IMR-90 (cell line): Measurements from ENCODE around the gene GATA1. TPM values are rescaled to one million over a fixed set of nuclear protein-coding genes. Genes with fewer than 3 reads are reported as not detected.

ENCODE experiments used
- ATAC-seq: fragments of 200-7000 bp; cut with Tn5 transposase; 2 replicates; pipeline ENCODE4 v1.9.1; 2020; ENCODE audit warnings: low read depth, mild to moderate bottlenecking, moderate library complexity
- BruUV-seq: library from RNA; stranded (reverse); fragments of 400-500 nt; replicated peaks from 2 replicates; lab custom pipeline; 2021; lab: Mats Ljungman, UMichigan
- CTCF ChIA-PET: fragments of 300-600 bp; formaldehyde crosslinking; extraction: SDS; loops from one replicate; lab custom pipeline; 2021; ENCODE audit warnings: antibody characterized with exemption; lab: Yijun Ruan, JAX
- POLR2A ChIA-PET: fragments of 300-600 bp; sonication (Branson Sonifier 250); formaldehyde crosslinking; loops from one replicate; lab custom pipeline; 2022; ENCODE audit warnings: antibody characterized with exemption; ENCODE audit not compliant: unreplicated experiment; lab: Charles Lee
- DNase-seq: peaks from one replicate; pipeline ENCODE4 v3.0.0; 2013
- H2AFZ ChIP-seq: replicated peaks from 2 replicates; pipeline ENCODE3; 2013; ENCODE audit warnings: low read length, mild to moderate bottlenecking; ENCODE audit not compliant: poor library complexity
- H2AK5ac ChIP-seq: 2 replicates; pipeline ENCODE4 v1.6.1; 2013; ENCODE audit warnings: low read depth, low read length, inconsistent platforms
- H2AK9ac ChIP-seq: replicated peaks from 2 replicates; pipeline ENCODE3; 2013; ENCODE audit warnings: mild to moderate bottlenecking, low read depth, low read length, moderate library complexity; ENCODE audit not compliant: poor library complexity
- H2BK120ac ChIP-seq: 2 replicates; pipeline ENCODE4 v1.6.1; 2013; ENCODE audit warnings: low read depth, low read length, inconsistent platforms
- H2BK15ac ChIP-seq: 3 replicates; pipeline ENCODE4 v1.6.1; 2013; ENCODE audit warnings: low read depth, low read length, inconsistent platforms
- H2BK20ac ChIP-seq: 2 replicates; pipeline ENCODE4 v1.6.1; 2013; ENCODE audit warnings: low read depth, mild to moderate bottlenecking, inconsistent platforms, low read length, moderate library complexity
- H2BK5ac ChIP-seq: 2 replicates; pipeline ENCODE4 v1.6.1; 2013; ENCODE audit warnings: mild to moderate bottlenecking, low read depth, low read length, inconsistent platforms; ENCODE audit not compliant: poor library complexity, severe bottlenecking
- H3K14ac ChIP-seq: replicated peaks from 2 replicates; pipeline ENCODE4 v1.6.1; 2013; ENCODE audit warnings: low read depth, low read length, inconsistent platforms
- H3K18ac ChIP-seq: 2 replicates; pipeline ENCODE4 v1.6.1; 2013; ENCODE audit warnings: low read depth, low read length, control low read depth
- H3K23ac ChIP-seq: 2 replicates; pipeline ENCODE4 v1.6.1; 2013; ENCODE audit warnings: low read depth, low read length, inconsistent platforms
- H3K27ac ChIP-seq: 2 replicates; pipeline ENCODE4 v1.5.1; 2013; ENCODE audit warnings: mild to moderate bottlenecking, control low read depth, low read length; ENCODE audit not compliant: insufficient read depth
- H3K27me3 ChIP-seq: 2 replicates; pipeline ENCODE4 v1.6.1; 2013; ENCODE audit warnings: low read length; ENCODE audit not compliant: control insufficient read depth, insufficient read depth
- H3K36me3 ChIP-seq: 2 replicates; pipeline ENCODE4 v1.6.1; 2013; ENCODE audit warnings: low read length, mixed read lengths; ENCODE audit not compliant: control insufficient read depth, insufficient read depth
- H3K4ac ChIP-seq: 2 replicates; pipeline ENCODE4 v1.6.1; 2013; ENCODE audit warnings: low read depth, low read length, inconsistent platforms
- H3K4me1 ChIP-seq: 2 replicates; pipeline ENCODE4 v1.6.1; 2013; ENCODE audit warnings: low read length, mixed read lengths; ENCODE audit not compliant: control insufficient read depth, insufficient read depth
- H3K4me2 ChIP-seq: 2 replicates; pipeline ENCODE4 v1.6.1; 2013; ENCODE audit warnings: low read depth, mild to moderate bottlenecking, control low read depth, low read length, moderate library complexity
- H3K4me3 ChIP-seq: 2 replicates; pipeline ENCODE4 v1.5.1; 2013; ENCODE audit warnings: low read depth, mild to moderate bottlenecking, control low read depth, low read length, moderate library complexity; ENCODE audit not compliant: insufficient read depth
- H3K56ac ChIP-seq: 2 replicates; pipeline ENCODE4 v1.6.1; 2013; ENCODE audit warnings: low read length, inconsistent platforms; ENCODE audit not compliant: insufficient read depth; ENCODE audit errors: extremely low read depth
- H3K79me1 ChIP-seq, 2 experiments: 2 replicates each; pipeline ENCODE4 v1.6.1; 2013; ENCODE audit warnings: low read length in 2 of 2, inconsistent platforms in 1 of 2, low read depth in 1 of 2
- H3K9ac ChIP-seq: 2 replicates; pipeline ENCODE4 v1.6.1; 2013; ENCODE audit warnings: low read depth, low read length, control low read depth
- H3K9me1 ChIP-seq: 2 replicates; pipeline ENCODE4 v1.6.1; 2013; ENCODE audit warnings: low read length, inconsistent platforms; ENCODE audit not compliant: insufficient read depth
- H3K9me3 ChIP-seq: 2 replicates; pipeline ENCODE4 v1.6.1; 2013; ENCODE audit warnings: low read length; ENCODE audit not compliant: control insufficient read depth, insufficient read depth
- H4K20me1 ChIP-seq: 2 replicates; pipeline ENCODE4 v1.6.1; 2013; ENCODE audit warnings: low read length, inconsistent platforms; ENCODE audit not compliant: insufficient read depth
- H4K5ac ChIP-seq: 2 replicates; pipeline ENCODE4 v1.6.1; 2013; ENCODE audit warnings: mild to moderate bottlenecking, low read depth, low read length, control low read depth
- H4K8ac ChIP-seq, 2 experiments: 2 replicates each; pipeline ENCODE4 v1.6.1; 2013; ENCODE audit warnings: low read depth in 2 of 2, low read length in 2 of 2, control low read depth in 1 of 2, inconsistent platforms in 1 of 2
- H4K91ac ChIP-seq: 2 replicates; pipeline ENCODE4 v1.6.1; 2013; ENCODE audit warnings: low read depth, low read length, inconsistent platforms; ENCODE audit not compliant: insufficient read depth
- CTCF ChIP-seq: conservative IDR thresholded peaks from 2 replicates; pipeline ENCODE4 v1.5.1; 2012; ENCODE audit warnings: mild to moderate bottlenecking, low read depth, low read length, improper control_type of control experiment
- FOS ChIP-seq: fragments of 150-350 bp; IDR thresholded peaks from 2 replicates; pipeline ENCODE4 v1.6.1; 2016; ENCODE audit warnings: low read depth, low read length
- MXI1 ChIP-seq: IDR thresholded peaks from 2 replicates; pipeline ENCODE4 v1.6.1; 2012; ENCODE audit warnings: low read depth, mild to moderate bottlenecking, low read length, moderate library complexity, borderline replicate concordance
- NFE2L2 ChIP-seq: fragments of 150-350 bp; IDR thresholded peaks from 2 replicates; pipeline ENCODE4 v1.6.1; 2016; ENCODE audit warnings: low read depth, mild to moderate bottlenecking, low read length
- RCOR1 ChIP-seq: IDR thresholded peaks from 2 replicates; pipeline ENCODE4 v1.6.1; 2012; ENCODE audit warnings: mild to moderate bottlenecking, low read length, improper control_type of control experiment; ENCODE audit not compliant: insufficient replicate concordance
- WGBS, 2 experiments: methylation state at CpG; one replicate each; pipeline versions ENCODE4 v1.1.5 to v1.1.7; 2013; ENCODE audit warnings: missing lambda C conversion rate in 2 of 2; ENCODE audit not compliant: insufficient read length in 1 of 2; ENCODE audit errors: extremely low coverage in 2 of 2; 5-methylcytosine and 5-hydroxymethylcytosine counted together
- dilution Hi-C: fragments of 300-500 bp; cut with HindIII; formaldehyde crosslinking; loops from one replicate; pipeline ENCODE4 v1.14.3; 2018; ENCODE audit warnings: low sequenced_read_pairs; ENCODE audit not compliant: unreplicated experiment
- in situ Hi-C: fragments of 300-500 bp; cut with MboI; formaldehyde crosslinking; loops from 3 replicates; pipeline ENCODE4 v1.14.3; 2019; ENCODE audit warnings: low sequenced_read_pairs, inconsistent platforms, mixed read lengths
- intact Hi-C: fragments of 100-400 bp; cut with micrococcal nuclease; formaldehyde crosslinking; loops from 2 replicates; pipeline ENCODE4 v1.10.0; 2022
- polyA plus RNA-seq, 3 experiments: library from polyadenylated mRNA; depleted of rRNA; stranded (reverse); fragments of >200 nt; gene quantifications; 2 replicates each; pipeline ENCODE4 v1.2.3, GENCODE V29; 2012; ENCODE audit warnings: low replicate concordance in 1 of 3
- total RNA-seq: library from RNA; depleted of rRNA; stranded (reverse); fragments of >200 nt; gene quantifications from 2 replicates; pipeline ENCODE4 v1.2.3, GENCODE V29; 2012

The GATA1 gene
- total and polyA plus RNA-seq, 2 of the 4 experiments (the other 2 are of a cell fraction) = not detected

- Histone ChIP-seq H3K4me3 (no peak overlapping the region), H4K91ac (no peak overlapping the region), H3K9me3 (no peaks in the 10 kb centered on the region), H3K23ac (no peak overlapping the region), H2BK120ac (no peak overlapping the region), H3K27ac (no peak overlapping the region), H3K18ac (no peak overlapping the region), H2AFZ (no peak overlapping the region), H3K14ac (no peak overlapping the region), H4K5ac (no peak overlapping the region), H3K4ac (no peak overlapping the region), H3K9ac (no peak overlapping the region), H2BK15ac (no peak overlapping the region), H3K36me3 (no peaks in the 10 kb centered on the region), H2BK5ac (no peak overlapping the region), H3K4me2 (no peak overlapping the region), H3K4me1 (no peaks in the 10 kb centered on the region; the same call in none of the 2 replicates), H2AK9ac (no peak overlapping the region), H3K56ac (no peak overlapping the region), H2BK20ac (no peak overlapping the region), H4K20me1 (no peaks in the 10 kb centered on the region), H3K79me1 (no peaks in the 10 kb centered on the region), H4K8ac (no peak overlapping the region), H3K9me1 (peaks cover 7% of the 10 kb centered on the region; the same call in 1 of the 2 replicates), H3K27me3 (peaks cover 17% of the 10 kb centered on the region), H2AK5ac (no peak overlapping the region)
- intact Hi-C loops (no loop called here), in situ Hi-C loops (no loop called here), dilution Hi-C loops (no loop called here)
- POLR2A ChIA-PET = no interaction called here
- ATAC-seq (no peak), DNase-seq (no peak)
- TF ChIP-seq RCOR1 (no peak), CTCF (no peak), MXI1 (no peak), FOS (no peak), NFE2L2 (no peak)
- WGBS, 2 experiments = 40% methylated on average over 2 of the region's 11 CpGs; no CpG with 5 or more reads in 1 of the 2 experiments
- no TSS peak for BruUV-seq
- CTCF ChIA-PET = no interaction called here
Measured at GRCh38 chrX:48791063-48791820, 4.9 kb downstream of the GATA1 start.
